ENCODE results near the gene PALLD.
"Not testable (repeated sequence)": the region's sequence is repeated elsewhere in the genome, so short reads cannot be mapped to it uniquely, and the experiment has no call there.

Gene PALLD
- 2.2 to 36.1 (median 9.3) reads per million in 17 experiments for total RNA-seq

- DNase-seq: peak in 3 of 4 experiments; percentile 22 to 40 (median 35)
Observed at GRCh38 chr4:168496834-168497233, at the start of gene PALLD. Gene PALLD, plus strand, starts transcription at chr4:168497052.

GRCh38 chr4:168449063-168449462 lies 47.8 kb upstream of the PALLD start:
- DNase-seq: not testable (repeated sequence)

- DNase-seq: peak; percentile 72 to 88 (median 80)
Observed at GRCh38 chr4:168449719-168450452, 47.0 kb upstream of the PALLD start.

- peak; percentile 50 to 81 (median 64) for DNase-seq
Observed at GRCh38 chr4:168451331-168451730, 45.5 kb upstream of the PALLD start.

- peak in 3 of 4 experiments; percentile 40 to 85 (median 77) for DNase-seq
Observed at GRCh38 chr4:168451744-168452390, 45.0 kb upstream of the PALLD start.

GRCh38 chr4:168453146-168453545 lies 43.7 kb upstream of the PALLD start:
- no peak for DNase-seq

GRCh38 chr4:168458256-168458655 lies 38.6 kb upstream of the PALLD start:
- DNase-seq: not testable (repeated sequence)

GRCh38 chr4:168461821-168462220 lies 35.0 kb upstream of the PALLD start:
- no peak for DNase-seq

GRCh38 chr4:168472920-168473319 lies 23.9 kb upstream of the PALLD start:
- DNase-seq: no peak

- DNase-seq: no peak
Observed at GRCh38 chr4:168474660-168475320, 22.1 kb upstream of the PALLD start.

GRCh38 chr4:168475745-168476144 lies 21.1 kb upstream of the PALLD start:
- no peak for DNase-seq

- DNase-seq: no peak
Observed at GRCh38 chr4:168478868-168479267, 18.0 kb upstream of the PALLD start.

GRCh38 chr4:168480931-168481611 lies 15.8 kb upstream of the PALLD start:
- peak; percentile 65 to 88 (median 77) for DNase-seq

GRCh38 chr4:168483811-168484210 lies 13.0 kb upstream of the PALLD start:
- DNase-seq: no peak

- peak in 2 of 4 experiments; percentile 15 to 25 for DNase-seq
Observed at GRCh38 chr4:168484626-168485025, 12.2 kb upstream of the PALLD start.

GRCh38 chr4:168485156-168485910 lies 11.5 kb upstream of the PALLD start:
- no peak for DNase-seq

GRCh38 chr4:168486912-168487281 lies 10.0 kb upstream of the PALLD start:
- DNase-seq: peak; percentile 15 to 65 (median 39)

- no peak for DNase-seq
Observed at GRCh38 chr4:168487282-168488035, 9.4 kb upstream of the PALLD start.

GRCh38 chr4:168488869-168489274 lies 8.0 kb upstream of the PALLD start:
- DNase-seq: peak in 1 of 4 experiments; percentile 19

- no peak for DNase-seq
Observed at GRCh38 chr4:168489616-168490015, 7.2 kb upstream of the PALLD start.

GRCh38 chr4:168490711-168491110 lies 6.1 kb upstream of the PALLD start:
- no peak for DNase-seq

All from suppressor macrophage (primary cell).